ENCODE data around the gene NOP53.
"Not testable (repeated sequence)": the region's sequence is repeated elsewhere in the genome, so short reads cannot be mapped to it uniquely, and the experiment has no call there.

NOP53 gene

GRCh38 chr19:47719047-47719859 lies 26.1 kb upstream of the NOP53 start:
- Histone ChIP-seq H3K4me2 (peak overlapping the region; percentile 14; the same call in 1 of the 2 replicates), H3K4me1 (peaks cover 4% of the 10 kb centered on the region; the same call in 1 of the 2 replicates)

DNA sequence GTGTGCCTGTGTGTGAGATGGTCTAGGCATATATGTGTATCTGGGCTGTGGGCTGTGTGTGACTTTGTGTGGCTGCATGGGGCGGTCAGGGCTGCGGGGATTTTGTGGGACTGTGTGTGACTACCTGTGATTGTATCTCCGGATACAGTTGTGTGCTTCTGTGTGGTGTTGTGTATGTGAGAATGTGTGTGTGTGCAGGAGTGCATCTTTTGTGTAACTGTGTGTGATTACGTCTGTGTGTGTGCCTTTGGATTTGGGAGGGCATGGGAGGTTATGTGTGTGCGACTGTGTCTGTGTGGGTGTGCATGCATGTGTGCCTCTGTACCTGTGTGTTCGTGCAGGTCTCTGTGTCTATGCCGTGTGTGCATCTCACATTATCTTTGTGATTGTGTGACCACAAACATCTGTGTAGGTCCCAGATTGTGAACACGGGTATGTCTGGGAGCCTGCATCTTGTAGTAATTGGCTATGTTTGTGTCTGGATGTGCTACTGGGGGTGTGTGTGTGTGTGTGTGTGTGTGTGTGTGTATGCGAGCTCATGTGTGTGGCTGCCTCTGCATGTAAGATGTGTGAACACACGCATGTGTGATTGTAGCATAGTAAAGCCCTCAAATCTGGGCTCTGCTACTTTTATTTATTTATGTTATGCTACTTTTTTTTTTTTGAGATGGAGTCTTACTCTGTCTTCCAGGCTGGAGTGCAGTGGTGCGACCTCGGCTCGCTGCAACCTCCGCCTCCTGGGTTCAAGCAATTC lies 24.5 kb upstream of the NOP53 start:
- Histone ChIP-seq H3K9me3 (no peaks in the 10 kb centered on the region), H3K4me1 (peaks cover 4% of the 10 kb centered on the region; the same call in 1 of the 2 replicates), H3K4me3 (no peak overlapping the region), H3K4me2 (no peak overlapping the region), H3K27ac (no peak overlapping the region), H3K36me3 (no peaks in the 10 kb centered on the region), H3K9ac (no peak overlapping the region), H4K20me1 (no peaks in the 10 kb centered on the region), H3K27me3 (no peaks in the 10 kb centered on the region)
- no peak for TF ChIP-seq Cebpa-rat (IDR thresholded peaks at IDR 0.05)

More at GRCh38 chr19:47719047-47719859, 26.1 kb upstream of the NOP53 start:
- H3K9ac ChIP-seq: no peak overlapping the region
- TF ChIP-seq Cebpa-rat (IDR thresholded peaks at IDR 0.05): no peak
- H3K27me3 ChIP-seq: no peaks in the 10 kb centered on the region
- no peak overlapping the region for H3K27ac ChIP-seq
- no peaks in the 10 kb centered on the region for H4K20me1 ChIP-seq
- H3K9me3 ChIP-seq: peaks cover 5% of the 10 kb centered on the region; the same call in 1 of the 2 replicates
- no peaks in the 10 kb centered on the region for H3K36me3 ChIP-seq
- H3K4me3 ChIP-seq: no peak overlapping the region

GRCh38 chr19:47723581-47723940 lies 21.8 kb upstream of the NOP53 start:
- Histone ChIP-seq H3K4me3 (no peak overlapping the region), H4K20me1 (no peaks in the 10 kb centered on the region), H3K27me3 (no peaks in the 10 kb centered on the region), H3K9me3 (no peaks in the 10 kb centered on the region), H3K4me1 (peaks cover 9% of the 10 kb centered on the region; the same call in 1 of the 2 replicates), H3K9ac (no peak overlapping the region), H3K27ac (no peak overlapping the region), H3K4me2 (no peak overlapping the region), H3K36me3 (no peaks in the 10 kb centered on the region)
- peak; percentile 83 for TF ChIP-seq Cebpa-rat (IDR thresholded peaks at IDR 0.05)

DNA sequence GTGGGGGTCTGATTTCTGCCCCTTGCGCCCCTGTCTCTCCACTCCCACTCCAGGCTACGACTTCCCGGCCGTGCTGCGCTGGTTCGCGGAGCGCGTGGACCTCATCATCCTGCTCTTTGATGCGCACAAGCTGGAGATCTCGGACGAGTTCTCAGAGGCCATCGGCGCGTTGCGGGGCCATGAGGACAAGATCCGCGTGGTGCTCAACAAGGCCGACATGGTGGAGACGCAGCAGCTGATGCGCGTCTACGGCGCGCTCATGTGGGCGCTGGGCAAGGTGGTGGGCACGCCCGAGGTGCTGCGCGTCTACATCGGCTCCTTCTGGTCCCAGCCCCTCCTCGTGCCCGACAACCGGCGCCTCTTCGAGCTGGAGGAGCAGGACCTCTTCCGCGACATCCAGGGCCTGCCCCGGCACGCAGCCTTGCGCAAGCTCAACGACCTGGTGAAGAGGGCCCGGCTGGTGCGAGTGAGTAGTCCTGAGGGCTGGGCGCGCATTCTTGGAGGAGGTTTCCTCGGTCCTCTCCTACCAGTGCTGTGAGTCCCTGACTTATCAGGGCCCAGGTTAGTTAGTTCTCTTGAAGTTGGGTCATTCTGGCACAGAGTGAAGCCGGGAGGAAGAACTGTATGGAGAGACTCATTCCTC lies 19.5 kb upstream of the NOP53 start:
- 0 out of 2 replicates have a peak, but pooled peaks cover 3% of the 10 kb centered on the region for H3K27me3 ChIP-seq
- TF ChIP-seq Cebpa-rat (IDR thresholded peaks at IDR 0.05): no peak
- no peak overlapping the region for H3K4me3 ChIP-seq
- H4K20me1 ChIP-seq: no peaks in the 10 kb centered on the region
- no peaks in the 10 kb centered on the region for H3K9me3 ChIP-seq
- 0 out of 2 replicates have a peak overlapping the region, but pooled peaks have one; percentile 17 for H3K4me2 ChIP-seq
- no peaks in the 10 kb centered on the region for H3K36me3 ChIP-seq
- peaks cover 27% of the 10 kb centered on the region for H3K4me1 ChIP-seq
- H3K9ac ChIP-seq: no peak overlapping the region
- H3K27ac ChIP-seq: no peak overlapping the region

- Histone ChIP-seq H3K9ac (no peak overlapping the region), H3K27me3 (0 out of 2 replicates have a peak, but pooled peaks cover 3% of the 10 kb centered on the region), H3K27ac (no peak overlapping the region), H3K4me2 (0 out of 2 replicates have a peak overlapping the region, but pooled peaks have one; percentile 17), H4K20me1 (no peaks in the 10 kb centered on the region), H3K4me1 (peaks cover 27% of the 10 kb centered on the region), H3K36me3 (no peaks in the 10 kb centered on the region), H3K4me3 (no peak overlapping the region), H3K9me3 (no peaks in the 10 kb centered on the region)
- TF ChIP-seq Cebpa-rat (IDR thresholded peaks at IDR 0.05): no peak
Measured at GRCh38 chr19:47726467-47726866, 18.9 kb upstream of the NOP53 start.

DNA sequence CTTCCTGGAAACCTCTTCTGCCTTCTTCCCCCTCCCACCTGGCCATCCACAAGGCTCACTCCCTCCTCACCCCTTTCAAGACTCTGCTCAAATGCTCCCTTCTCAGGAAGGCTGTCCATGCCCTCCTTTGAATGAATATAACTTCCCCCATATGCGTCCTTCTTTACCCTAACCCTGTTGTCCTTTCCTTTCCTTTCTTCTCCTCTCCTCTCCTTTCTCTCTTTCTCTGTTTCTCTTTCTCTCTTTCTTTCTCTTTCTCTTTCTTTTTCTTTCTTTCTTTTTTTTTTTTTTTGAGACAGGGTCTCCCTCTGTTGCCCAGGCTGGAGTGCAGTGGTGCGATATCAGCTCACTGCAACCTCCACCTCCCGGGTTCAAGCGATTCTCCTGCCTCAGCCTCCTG lies 17.1 kb upstream of the NOP53 start:
- not testable (repeated sequence) for H3K36me3 ChIP-seq, H3K27ac ChIP-seq, H3K4me2 ChIP-seq, H3K9ac ChIP-seq, H4K20me1 ChIP-seq, H3K9me3 ChIP-seq, H3K4me3 ChIP-seq, H3K27me3 ChIP-seq
- peaks cover 27% of the 10 kb centered on the region for H3K4me1 ChIP-seq

DNA sequence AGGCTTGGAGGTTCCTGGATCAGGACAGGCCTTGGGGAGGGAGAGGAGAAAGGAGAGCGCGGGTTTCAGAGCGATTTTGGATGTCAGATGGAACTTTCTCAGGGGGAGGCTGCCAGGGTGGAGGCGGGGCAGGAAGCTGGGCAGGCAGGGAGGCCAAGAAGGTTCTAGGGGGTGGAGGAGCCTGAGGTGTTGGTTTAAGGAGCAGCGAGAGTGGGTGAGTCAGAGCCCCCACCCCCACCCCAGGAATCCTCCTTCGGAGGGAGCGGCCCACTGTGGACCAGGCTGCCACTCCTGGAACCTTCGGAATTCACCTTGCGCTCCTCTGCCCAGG lies 15.9 kb upstream of the NOP53 start:
- peak overlapping the region; percentile 2; the same call in 1 of the 2 replicates for H3K9ac ChIP-seq
- peak overlapping the region; percentile 53; the same call in 1 of the 2 replicates for H3K27ac ChIP-seq
- 0 out of 2 replicates have a peak, but pooled peaks cover 3% of the 10 kb centered on the region for H3K27me3 ChIP-seq
- H4K20me1 ChIP-seq: no peaks in the 10 kb centered on the region
- TF ChIP-seq Cebpa-rat (IDR thresholded peaks at IDR 0.05): no peak
- peak overlapping the region; percentile 75 for H3K4me2 ChIP-seq
- peak overlapping the region; percentile 53; the same call in 1 of the 2 replicates for H3K4me3 ChIP-seq
- no peaks in the 10 kb centered on the region for H3K36me3 ChIP-seq
- H3K4me1 ChIP-seq: peaks cover 27% of the 10 kb centered on the region
- no peaks in the 10 kb centered on the region for H3K9me3 ChIP-seq

- Histone ChIP-seq H3K27ac (peak overlapping the region; percentile 53; the same call in 1 of the 2 replicates), H4K20me1 (no peaks in the 10 kb centered on the region), H3K9me3 (no peaks in the 10 kb centered on the region), H3K27me3 (0 out of 2 replicates have a peak, but pooled peaks cover 3% of the 10 kb centered on the region), H3K36me3 (no peaks in the 10 kb centered on the region), H3K9ac (peak overlapping the region; percentile 2; the same call in 1 of the 2 replicates), H3K4me2 (peak overlapping the region; percentile 75), H3K4me3 (peak overlapping the region; percentile 53; the same call in 1 of the 2 replicates), H3K4me1 (peaks cover 27% of the 10 kb centered on the region)
- TF ChIP-seq Cebpa-rat (IDR thresholded peaks at IDR 0.05): no peak
Measured at GRCh38 chr19:47729799-47730520, 15.4 kb upstream of the NOP53 start.

DNA sequence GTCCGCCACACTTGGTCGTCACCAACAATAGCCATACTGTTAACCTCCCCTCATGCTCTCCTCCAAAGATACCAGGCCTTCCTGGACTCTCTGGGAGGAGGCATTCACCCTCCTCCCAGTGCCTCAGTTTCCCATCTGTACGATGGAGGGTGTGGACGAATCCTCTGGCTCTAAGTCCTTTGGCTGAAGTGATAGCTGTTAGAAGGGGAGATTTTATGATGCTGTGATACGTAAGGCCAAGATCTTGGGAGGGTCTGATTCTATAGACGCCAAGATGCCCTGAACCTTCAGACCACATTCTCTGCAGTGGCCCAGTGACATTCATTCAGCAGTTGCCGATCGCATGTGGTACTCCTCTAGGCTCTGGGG lies 14.8 kb upstream of the NOP53 start:
- H3K4me3 ChIP-seq: no peak overlapping the region
- no peaks in the 10 kb centered on the region for H3K36me3 ChIP-seq
- no peaks in the 10 kb centered on the region for H3K9me3 ChIP-seq
- no peak overlapping the region; the same call in 1 of the 2 replicates for H3K27ac ChIP-seq
- no peak overlapping the region for H3K9ac ChIP-seq
- no peak for TF ChIP-seq Cebpa-rat (IDR thresholded peaks at IDR 0.05)
- peak overlapping the region; percentile 75 for H3K4me2 ChIP-seq
- 0 out of 2 replicates have a peak, but pooled peaks cover 3% of the 10 kb centered on the region for H3K27me3 ChIP-seq
- no peaks in the 10 kb centered on the region for H4K20me1 ChIP-seq
- peaks cover 27% of the 10 kb centered on the region for H3K4me1 ChIP-seq

Data from BLaER1 (cell line).